ENCODE measurements around the gene INPP5E. TPM values are rescaled to one million over a fixed set of nuclear protein-coding genes. Genes with fewer than 3 reads are reported as not detected.
"Not testable (repeated sequence)": the region's sequence is repeated elsewhere in the genome, so short reads cannot be mapped to it uniquely, and the experiment has no call there.

Gene INPP5E
- polyA plus RNA-seq, 4 donors = 5.7 to 9.6 (median 7.3) TPM

DNA sequence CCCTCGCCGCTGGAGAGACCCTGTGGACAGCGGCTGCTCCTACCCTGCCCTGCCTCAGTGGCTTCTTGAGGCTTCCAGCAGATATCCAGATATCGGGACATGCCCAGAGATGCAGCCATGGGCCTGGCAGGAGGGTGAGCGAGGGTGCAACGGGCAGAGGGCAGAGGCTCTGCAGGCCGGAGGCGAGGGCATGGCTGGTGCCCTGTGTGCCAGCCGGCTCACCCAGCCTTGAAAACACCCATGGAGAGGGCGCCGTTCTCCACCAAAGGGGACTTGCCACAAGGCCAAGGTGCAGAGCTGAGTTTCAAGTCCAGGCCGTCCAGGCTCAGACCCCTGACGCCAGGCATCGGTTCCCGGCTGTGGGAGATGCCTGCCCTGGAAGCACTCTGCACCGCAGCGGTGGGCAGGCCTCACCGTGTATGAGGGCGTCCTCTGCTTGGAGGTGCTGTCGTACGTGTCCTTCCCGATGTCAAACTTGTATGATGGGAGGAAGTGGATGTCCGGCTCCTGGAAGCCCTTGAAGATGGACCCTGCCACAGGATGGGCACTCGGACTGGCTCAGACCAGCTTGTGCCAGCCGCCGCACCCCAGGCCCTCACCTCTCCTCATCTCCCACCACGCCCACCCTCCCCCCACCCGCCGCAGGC lies 8.9 kb downstream of the INPP5E start:
- H3K4me3 ChIP-seq (ENCODE audit: low read depth in 1 of 3, low read length in 3 of 3) = no peak overlapping the region
- H3K36me3 ChIP-seq (ENCODE audit: control insufficient read depth in 3 of 3, insufficient read depth in 2 of 3, low read depth in 1 of 3, low read length in 3 of 3) = peaks cover 0 to 78% (median 9%) of the 10 kb centered on the region in 3 donors
- WGBS, 3 donors = 91 to 94% (median 94%) methylated on average over 23 to 29 of the region's 29 CpGs
- no peaks in the 10 kb centered on the region for H3K27me3 ChIP-seq (ENCODE audit: control insufficient read depth in 3 of 3, insufficient read depth in 3 of 3, low read length in 3 of 3)
- H3K4me1 ChIP-seq (ENCODE audit: control insufficient read depth in 3 of 3, insufficient read depth in 2 of 3, low read depth in 1 of 3, low read length in 2 of 3) = no peaks in the 10 kb centered on the region
- no peak for FAIRE-seq
- no peak for DNase-seq
- no peaks in the 10 kb centered on the region for H3K9me3 ChIP-seq (ENCODE audit: control insufficient read depth in 2 of 2, insufficient read depth in 1 of 2, low read depth in 1 of 2, low read length in 1 of 2)
- no peak overlapping the region for H3K27ac ChIP-seq (ENCODE audit: low read depth in 1 of 3, low read length in 2 of 3)

DNA sequence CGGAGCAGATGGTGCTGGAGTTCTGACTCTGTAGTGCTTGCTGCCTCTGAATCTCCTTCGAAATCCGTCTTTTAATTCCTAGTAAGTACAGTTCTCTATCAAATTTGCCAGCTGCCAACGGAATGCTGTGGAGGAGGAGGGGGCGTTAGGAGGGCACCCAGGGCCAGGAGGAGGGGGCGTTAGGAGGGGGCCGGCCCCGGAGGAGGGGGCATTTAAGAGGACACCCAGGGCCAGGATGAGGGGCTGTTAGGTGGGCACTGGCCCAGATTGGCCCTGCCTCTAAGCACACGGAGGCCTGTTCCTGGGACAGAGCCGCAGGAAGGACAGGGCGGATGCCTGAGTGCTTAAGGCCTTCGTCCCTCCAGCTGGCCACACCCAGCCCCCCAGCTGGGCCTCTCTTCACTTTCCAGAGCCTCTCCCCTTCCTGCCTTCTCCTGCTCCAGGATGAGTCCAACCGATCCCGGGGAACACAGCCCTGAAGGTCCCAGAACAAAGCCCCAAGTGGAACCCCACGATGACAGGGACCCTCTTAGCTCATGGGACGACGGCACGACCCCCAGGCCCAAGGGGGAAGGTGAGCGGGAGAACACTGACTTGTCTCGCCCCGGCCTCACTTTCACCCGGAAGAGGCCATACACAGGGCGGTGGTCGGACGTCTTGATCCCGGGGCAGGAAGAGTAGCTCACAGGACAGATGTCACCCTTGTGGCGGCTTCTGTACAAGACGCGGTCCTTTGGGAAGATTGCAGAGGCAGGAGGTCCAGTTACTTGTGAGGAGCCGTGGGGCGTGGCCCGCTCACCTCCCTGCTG lies 9.8 kb downstream of the INPP5E start:
- Histone ChIP-seq H3K27me3 (ENCODE audit: control insufficient read depth in 3 of 3, insufficient read depth in 3 of 3, low read length in 3 of 3) (no peaks in the 10 kb centered on the region), H3K9me3 (ENCODE audit: control insufficient read depth in 2 of 2, insufficient read depth in 1 of 2, low read depth in 1 of 2, low read length in 1 of 2) (no peaks in the 10 kb centered on the region), H3K27ac (ENCODE audit: low read depth in 1 of 3, low read length in 2 of 3) (no peak overlapping the region), H3K4me1 (ENCODE audit: control insufficient read depth in 3 of 3, insufficient read depth in 2 of 3, low read depth in 1 of 3, low read length in 2 of 3) (no peaks in the 10 kb centered on the region), H3K36me3 (ENCODE audit: control insufficient read depth in 3 of 3, insufficient read depth in 2 of 3, low read depth in 1 of 3, low read length in 3 of 3) (peaks cover 0 to 77% (median 10%) of the 10 kb centered on the region in 3 donors), H3K4me3 (ENCODE audit: low read depth in 1 of 3, low read length in 3 of 3) (no peak overlapping the region)
- FAIRE-seq = no peak
- no peak for DNase-seq
- 82 to 90% (median 83%) methylated on average over 28 to 32 of the region's 32 CpGs for WGBS, 3 donors

DNA sequence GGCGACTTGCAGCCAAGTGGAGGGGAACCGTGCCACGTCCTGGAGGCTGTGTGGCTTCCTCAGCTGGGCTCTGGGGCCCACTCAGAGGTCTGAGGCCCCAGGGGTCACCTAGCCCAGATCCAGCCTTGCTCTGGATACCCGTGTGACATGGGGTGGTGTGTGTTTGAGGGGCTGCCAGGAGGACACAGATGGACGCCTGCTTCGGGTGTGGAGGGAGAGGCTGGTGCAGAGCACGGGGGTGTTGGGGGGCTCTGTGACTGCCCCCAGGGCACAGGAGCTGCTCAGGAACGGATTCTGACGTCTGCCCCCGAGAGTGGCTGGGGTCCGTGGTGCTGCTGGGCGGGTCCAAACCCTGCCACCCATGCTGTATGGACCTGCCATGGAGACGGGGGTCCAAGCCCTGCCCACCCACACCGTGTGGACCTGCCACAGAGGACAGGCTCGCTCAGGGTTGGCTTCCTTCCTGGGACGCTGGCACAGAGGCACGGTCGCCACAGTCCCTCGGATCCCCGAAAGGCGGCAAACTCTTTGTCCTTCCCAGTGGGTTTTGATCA lies 10.5 kb downstream of the INPP5E start:
- Histone ChIP-seq H3K27ac (ENCODE audit: low read depth in 1 of 3, low read length in 2 of 3) (no peak overlapping the region), H3K4me3 (ENCODE audit: low read depth in 1 of 3, low read length in 3 of 3) (no peak overlapping the region), H3K4me1 (ENCODE audit: control insufficient read depth in 3 of 3, insufficient read depth in 2 of 3, low read depth in 1 of 3, low read length in 2 of 3) (no peaks in the 10 kb centered on the region), H3K27me3 (ENCODE audit: control insufficient read depth in 3 of 3, insufficient read depth in 3 of 3, low read length in 3 of 3) (no peaks in the 10 kb centered on the region), H3K36me3 (ENCODE audit: control insufficient read depth in 3 of 3, insufficient read depth in 2 of 3, low read depth in 1 of 3, low read length in 3 of 3) (peaks cover 0 to 78% (median 14%) of the 10 kb centered on the region in 3 donors), H3K9me3 (ENCODE audit: control insufficient read depth in 2 of 2, insufficient read depth in 1 of 2, low read depth in 1 of 2, low read length in 1 of 2) (no peaks in the 10 kb centered on the region)
- WGBS, 3 donors = 86 to 96% (median 89%) methylated on average over 20 to 21 of the region's 21 CpGs
- FAIRE-seq = no peak
- DNase-seq = no peak

DNA sequence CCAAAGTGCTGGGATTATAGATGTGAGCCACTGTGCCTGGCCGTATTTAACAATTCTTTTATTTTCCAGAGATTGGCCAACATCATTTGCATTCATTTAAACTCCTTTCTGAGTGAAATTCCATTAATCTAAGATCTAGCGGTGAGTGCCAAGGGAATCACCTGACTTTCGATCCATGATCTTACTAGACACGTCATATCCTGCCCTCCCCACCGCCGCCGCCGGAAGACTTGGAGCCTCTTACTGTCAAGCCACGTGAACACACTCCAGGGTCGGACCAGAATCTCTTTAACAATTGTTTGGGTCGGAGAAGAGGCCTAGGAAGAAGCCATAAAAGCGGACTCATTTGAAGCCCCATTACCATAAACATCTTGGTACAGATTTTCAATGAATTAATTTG lies 12.9 kb downstream of the INPP5E start:
- 85 to 92% (median 91%) methylated on average over 12 of the region's 12 CpGs for WGBS, 3 donors
- DNase-seq (no peak), FAIRE-seq (no peak)
- Histone ChIP-seq H3K4me3 (ENCODE audit: low read depth in 1 of 3, low read length in 3 of 3) (no peak overlapping the region), H3K4me1 (ENCODE audit: control insufficient read depth in 3 of 3, insufficient read depth in 2 of 3, low read depth in 1 of 3, low read length in 2 of 3) (no peaks in the 10 kb centered on the region), H3K27ac (ENCODE audit: low read depth in 1 of 3, low read length in 2 of 3) (no peak overlapping the region), H3K9me3 (ENCODE audit: control insufficient read depth in 2 of 2, insufficient read depth in 1 of 2, low read depth in 1 of 2, low read length in 1 of 2) (no peaks in the 10 kb centered on the region), H3K36me3 (ENCODE audit: control insufficient read depth in 3 of 3, insufficient read depth in 2 of 3, low read depth in 1 of 3, low read length in 3 of 3) (peaks cover 12 to 78% (median 20%) of the 10 kb centered on the region in 3 donors), H3K27me3 (ENCODE audit: control insufficient read depth in 3 of 3, insufficient read depth in 3 of 3, low read length in 3 of 3) (no peaks in the 10 kb centered on the region)

DNA sequence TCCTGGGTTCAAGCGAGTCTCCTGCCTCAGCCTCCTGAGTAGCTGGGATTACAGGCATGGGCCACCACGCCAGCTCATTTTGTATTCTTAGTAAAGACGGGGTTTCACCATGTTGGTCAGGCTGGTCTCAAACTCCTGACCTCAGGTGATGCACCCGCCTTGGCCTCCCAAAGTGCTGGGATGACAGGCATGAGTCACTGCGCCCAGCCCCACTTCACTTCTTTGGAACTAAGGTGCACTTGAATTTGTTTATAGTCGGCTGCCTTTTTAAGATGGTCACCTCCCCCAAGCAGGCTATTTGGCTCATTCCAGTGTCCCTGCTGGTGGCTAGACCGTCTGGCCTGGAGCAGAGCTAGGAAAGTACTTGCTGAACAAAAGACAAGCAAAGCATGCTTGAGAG lies 14.3 kb downstream of the INPP5E start:
- H3K4me1 ChIP-seq (ENCODE audit: control insufficient read depth in 3 of 3, insufficient read depth in 2 of 3, low read depth in 1 of 3, low read length in 2 of 3); H3K27ac ChIP-seq (ENCODE audit: low read depth in 1 of 3, low read length in 2 of 3); H3K27me3 ChIP-seq (ENCODE audit: control insufficient read depth in 3 of 3, insufficient read depth in 3 of 3, low read length in 3 of 3); H3K4me3 ChIP-seq (ENCODE audit: low read depth in 1 of 3, low read length in 3 of 3); H3K9me3 ChIP-seq (ENCODE audit: control insufficient read depth in 2 of 2, insufficient read depth in 1 of 2, low read depth in 1 of 2, low read length in 1 of 2); DNase-seq; FAIRE-seq: not testable (repeated sequence)
- WGBS, 3 donors = 81 to 84% (median 82%) methylated on average over 7 of the region's 7 CpGs
- peaks cover 12 to 83% (median 26%) of the 10 kb centered on the region in 3 donors for H3K36me3 ChIP-seq (ENCODE audit: control insufficient read depth in 3 of 3, insufficient read depth in 2 of 3, low read depth in 1 of 3, low read length in 3 of 3)

DNA sequence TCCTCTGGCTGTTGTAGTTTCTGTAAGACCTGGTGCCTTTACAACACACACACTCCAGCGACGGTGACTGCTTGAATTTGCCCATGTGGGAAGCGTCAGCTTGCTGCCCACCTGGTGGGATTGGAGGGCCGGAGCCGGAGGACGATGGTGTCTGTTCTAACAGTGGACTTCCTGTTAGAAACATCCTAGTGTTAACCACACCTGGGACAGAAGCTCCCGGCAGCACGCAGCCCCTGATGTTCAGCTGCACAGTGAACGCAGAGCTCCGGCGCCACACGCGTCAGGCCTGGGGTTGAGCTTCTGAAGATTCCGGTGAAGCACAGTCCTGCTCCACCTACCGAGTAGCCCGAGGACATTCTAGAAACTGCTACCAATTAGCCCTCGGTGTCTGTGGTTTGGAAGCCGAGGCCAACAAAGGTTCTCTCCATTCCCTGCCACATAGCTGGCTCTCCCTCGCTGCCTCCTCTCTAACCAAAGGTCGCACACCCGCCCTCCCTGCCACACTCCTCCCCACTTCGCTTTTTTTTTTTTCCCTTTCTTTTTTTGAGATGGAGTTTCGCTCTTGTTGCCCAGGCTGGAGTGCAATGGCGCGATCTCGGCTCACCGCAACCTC lies 14.8 kb downstream of the INPP5E start:
- Histone ChIP-seq H3K9me3 (ENCODE audit: control insufficient read depth in 2 of 2, insufficient read depth in 1 of 2, low read depth in 1 of 2, low read length in 1 of 2) (no peaks in the 10 kb centered on the region), H3K27me3 (ENCODE audit: control insufficient read depth in 3 of 3, insufficient read depth in 3 of 3, low read length in 3 of 3) (no peaks in the 10 kb centered on the region), H3K36me3 (ENCODE audit: control insufficient read depth in 3 of 3, insufficient read depth in 2 of 3, low read depth in 1 of 3, low read length in 3 of 3) (peaks cover 12 to 81% (median 23%) of the 10 kb centered on the region in 3 donors), H3K4me1 (ENCODE audit: control insufficient read depth in 3 of 3, insufficient read depth in 2 of 3, low read depth in 1 of 3, low read length in 2 of 3) (no peaks in the 10 kb centered on the region), H3K27ac (ENCODE audit: low read depth in 1 of 3, low read length in 2 of 3) (no peak overlapping the region), H3K4me3 (ENCODE audit: low read depth in 1 of 3, low read length in 3 of 3) (no peak overlapping the region)
- WGBS, 3 donors = 84 to 89% (median 84%) methylated on average over 27 of the region's 27 CpGs
- FAIRE-seq = no peak
- no peak for DNase-seq

DNA sequence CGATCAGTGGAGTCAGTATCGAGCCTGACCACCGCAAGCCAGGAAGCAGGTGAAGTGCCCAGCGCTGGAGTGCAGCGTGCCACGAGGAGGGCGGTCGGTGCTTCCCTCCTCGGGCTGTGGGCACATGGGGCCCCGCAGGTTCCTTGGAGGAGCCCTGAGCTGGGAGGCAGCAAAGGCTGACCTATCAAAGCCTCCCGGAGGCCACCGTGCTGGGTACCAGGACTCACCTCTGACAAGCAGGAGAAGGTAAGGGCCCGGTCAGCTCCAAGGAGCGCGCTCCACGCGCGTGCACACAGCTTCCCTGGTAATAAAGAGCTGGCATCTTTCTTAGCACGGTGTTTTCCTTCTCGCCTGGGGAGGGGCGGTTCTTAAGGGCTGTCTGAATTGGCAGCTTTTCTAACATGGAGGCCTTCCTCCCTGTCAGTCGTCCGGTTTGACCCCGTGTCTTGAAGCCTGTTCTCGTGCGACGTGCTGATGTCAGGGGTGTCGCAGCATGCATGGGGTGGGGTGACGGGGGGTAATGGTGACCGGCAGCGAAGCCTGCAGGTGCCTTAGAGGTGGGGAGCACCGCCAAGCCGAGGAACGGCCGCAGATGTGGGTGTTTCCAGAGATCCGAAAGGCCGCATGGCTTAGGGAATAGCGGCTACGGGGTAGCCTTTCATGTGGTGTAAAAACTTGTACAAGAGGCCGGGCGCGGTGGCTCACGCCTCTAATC lies 16.1 kb downstream of the INPP5E start:
- DNase-seq (no peak), FAIRE-seq (no peak)
- 93 to 97% (median 96%) methylated on average over 43 of the region's 43 CpGs for WGBS, 3 donors
- Histone ChIP-seq H3K4me1 (ENCODE audit: control insufficient read depth in 3 of 3, insufficient read depth in 2 of 3, low read depth in 1 of 3, low read length in 2 of 3) (no peaks in the 10 kb centered on the region), H3K27ac (ENCODE audit: low read depth in 1 of 3, low read length in 2 of 3) (no peak overlapping the region), H3K27me3 (ENCODE audit: control insufficient read depth in 3 of 3, insufficient read depth in 3 of 3, low read length in 3 of 3) (no peaks in the 10 kb centered on the region), H3K9me3 (ENCODE audit: control insufficient read depth in 2 of 2, insufficient read depth in 1 of 2, low read depth in 1 of 2, low read length in 1 of 2) (no peaks in the 10 kb centered on the region), H3K4me3 (ENCODE audit: low read depth in 1 of 3, low read length in 3 of 3) (no peak overlapping the region), H3K36me3 (ENCODE audit: control insufficient read depth in 3 of 3, insufficient read depth in 2 of 3, low read depth in 1 of 3, low read length in 3 of 3) (peaks cover 17 to 81% (median 26%) of the 10 kb centered on the region in 3 donors)

DNA sequence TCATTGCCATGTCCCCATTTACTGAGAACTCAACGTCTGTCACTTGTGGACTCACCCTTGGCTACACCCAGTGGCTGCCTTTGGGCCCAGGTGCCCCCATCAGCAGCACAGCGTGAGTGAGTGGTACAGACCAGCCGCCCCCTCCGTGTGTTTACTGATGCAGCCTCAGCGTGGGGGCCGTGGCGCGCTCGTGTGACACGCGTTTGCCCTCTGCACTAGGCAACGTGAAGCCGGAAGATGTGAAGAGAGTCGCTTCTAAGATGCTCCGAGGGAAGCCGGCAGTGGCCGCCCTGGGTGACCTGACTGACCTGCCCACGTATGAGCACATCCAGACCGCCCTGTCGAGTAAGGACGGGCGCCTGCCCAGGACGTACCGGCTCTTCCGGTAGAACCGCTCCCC lies 16.8 kb downstream of the INPP5E start:
- no peak for DNase-seq
- 96 to 98% (median 97%) methylated on average over 26 of the region's 26 CpGs for WGBS, 3 donors
- Histone ChIP-seq H3K9me3 (ENCODE audit: control insufficient read depth in 2 of 2, insufficient read depth in 1 of 2, low read depth in 1 of 2, low read length in 1 of 2) (no peaks in the 10 kb centered on the region), H3K36me3 (ENCODE audit: control insufficient read depth in 3 of 3, insufficient read depth in 2 of 3, low read depth in 1 of 3, low read length in 3 of 3) (peaks cover 18 to 87% (median 29%) of the 10 kb centered on the region in 3 donors), H3K27ac (ENCODE audit: low read depth in 1 of 3, low read length in 2 of 3) (no peak overlapping the region), H3K4me3 (ENCODE audit: low read depth in 1 of 3, low read length in 3 of 3) (no peak overlapping the region), H3K27me3 (ENCODE audit: control insufficient read depth in 3 of 3, insufficient read depth in 3 of 3, low read length in 3 of 3) (no peaks in the 10 kb centered on the region), H3K4me1 (ENCODE audit: control insufficient read depth in 3 of 3, insufficient read depth in 2 of 3, low read depth in 1 of 3, low read length in 2 of 3) (no peaks in the 10 kb centered on the region)
- FAIRE-seq = no peak

Measured in small intestine (tissue), 7 donors.